ENCODE results near the gene VCAM1.

DNA sequence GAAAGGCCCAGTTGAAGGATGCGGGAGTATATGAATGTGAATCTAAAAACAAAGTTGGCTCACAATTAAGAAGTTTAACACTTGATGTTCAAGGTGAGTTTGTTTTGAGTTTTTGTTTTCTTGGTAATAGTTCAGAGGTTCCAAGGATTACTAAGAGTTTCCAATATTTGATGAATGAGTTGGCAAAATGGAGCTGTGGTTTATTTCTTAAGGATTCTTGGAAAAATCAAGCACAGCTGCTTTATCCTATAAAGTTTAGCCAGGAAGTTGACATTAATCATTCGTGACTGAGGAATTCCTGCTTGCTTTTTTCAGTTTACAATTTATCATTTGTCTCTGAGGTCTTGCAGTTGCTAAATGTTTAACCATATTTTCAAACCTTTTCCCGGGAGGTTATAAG lies 15.1 kb downstream of the VCAM1 start:
- TF ChIP-seq GATA2 (IDR thresholded peaks at IDR 0.05; ENCODE audit: low read depth, low read length) (no peak), GATA3 (IDR thresholded peaks at IDR 0.05; ENCODE audit: low read depth, low read length) (no peak)

Data from SH-SY5Y (cell line).